Neuronal stem cell (in vitro differentiated cells): Measurements from ENCODE around the gene SH3BP4.

Experiments used
- DNase-seq: peaks from one replicate; pipeline ENCODE4 v3.0.0-alpha.2; 2013; ENCODE audit warnings: low spot score
- H2AFZ ChIP-seq: one replicate; pipeline ENCODE4 v1.6.1; 2013; ENCODE audit warnings: mild to moderate bottlenecking, low read length, inconsistent platforms
- H2AK5ac ChIP-seq: 2 replicates; pipeline ENCODE4 v1.6.1; 2013; ENCODE audit warnings: low read depth, mild to moderate bottlenecking, inconsistent platforms, low read length, moderate library complexity, mixed read lengths
- H2BK120ac ChIP-seq: 2 replicates; pipeline ENCODE4 v1.6.1; 2013; ENCODE audit warnings: low read depth, mild to moderate bottlenecking, inconsistent platforms, low read length, moderate library complexity, mixed read lengths
- H2BK12ac ChIP-seq: one replicate; pipeline ENCODE4 v1.6.1; 2013; ENCODE audit warnings: low read length, inconsistent platforms
- H2BK15ac ChIP-seq: 2 replicates; pipeline ENCODE4 v1.6.1; 2013; ENCODE audit warnings: mild to moderate bottlenecking, low read length, inconsistent platforms, mixed read lengths
- H2BK5ac ChIP-seq: one replicate; pipeline ENCODE4 v1.6.1; 2013; ENCODE audit warnings: inconsistent platforms, mild to moderate bottlenecking, low read length, moderate library complexity
- H3K14ac ChIP-seq: one replicate; pipeline ENCODE4 v1.6.1; 2013; ENCODE audit warnings: low read length, inconsistent platforms
- H3K18ac ChIP-seq: 2 replicates; pipeline ENCODE4 v1.6.1; 2013; ENCODE audit warnings: low read length, inconsistent platforms
- H3K23ac ChIP-seq: 2 replicates; pipeline ENCODE4 v1.6.1; 2013; ENCODE audit warnings: low read depth, mild to moderate bottlenecking, mixed read lengths, low read length, inconsistent platforms; ENCODE audit not compliant: poor library complexity
- H3K27ac ChIP-seq: replicated peaks from 3 replicates; pipeline ENCODE4 v1.5.1; 2013; ENCODE audit warnings: low read length, inconsistent platforms
- H3K27me3 ChIP-seq, 3 experiments: 2 replicates each; pipeline ENCODE4 v1.6.1; 2013; ENCODE audit warnings: low read length in 3 of 3, mild to moderate bottlenecking in 2 of 3, inconsistent platforms in 1 of 3, low read depth in 1 of 3, mixed read lengths in 1 of 3, moderate library complexity in 1 of 3; ENCODE audit not compliant: control insufficient read depth in 3 of 3, insufficient read depth in 3 of 3
- H3K36me3 ChIP-seq, 2 donors: replicated peaks in 1 of 2; 2 replicates each; pipeline ENCODE4 v1.6.1; 2013; ENCODE audit warnings: low read length in 2 of 2; ENCODE audit not compliant: control insufficient read depth in 2 of 2, insufficient read depth in 2 of 2
- H3K4ac ChIP-seq: 2 replicates; pipeline ENCODE4 v1.6.1; 2013; ENCODE audit warnings: inconsistent platforms, mild to moderate bottlenecking, low read length, moderate library complexity
- H3K4me1 ChIP-seq, 2 donors: 1 replicate in 1 of 2; 2 replicates in 1 of 2; pipeline ENCODE4 v1.6.1; 2013; ENCODE audit warnings: low read length in 2 of 2, low read depth in 1 of 2; ENCODE audit not compliant: control insufficient read depth in 2 of 2, insufficient read depth in 1 of 2
- H3K4me2 ChIP-seq: one replicate; pipeline ENCODE4 v1.6.1; 2013; ENCODE audit warnings: mild to moderate bottlenecking, low read length, inconsistent platforms; ENCODE audit not compliant: insufficient read depth, poor library complexity, severe bottlenecking
- H3K4me3 ChIP-seq, 2 donors: 2 replicates each; pipeline ENCODE4 v1.5.1; 2013; ENCODE audit warnings: low read length in 2 of 2, mild to moderate bottlenecking in 2 of 2, inconsistent platforms in 1 of 2, moderate library complexity in 1 of 2
- H3K79me1 ChIP-seq: one replicate; pipeline ENCODE4 v1.6.1; 2013; ENCODE audit warnings: low read depth, mild to moderate bottlenecking, inconsistent platforms, low read length, moderate library complexity
- H3K9ac ChIP-seq: one replicate; pipeline ENCODE4 v1.6.1; 2013; ENCODE audit warnings: mild to moderate bottlenecking, low read depth, low read length, inconsistent platforms; ENCODE audit not compliant: poor library complexity
- H3K9me3 ChIP-seq, 2 donors: replicated peaks in 1 of 2; 2 replicates each; pipeline versions ENCODE3 to v1.6.1; 2013; ENCODE audit warnings: low read length in 2 of 2, mild to moderate bottlenecking in 2 of 2, inconsistent platforms in 1 of 2, low read depth in 1 of 2, mixed read lengths in 1 of 2, moderate library complexity in 1 of 2; ENCODE audit not compliant: control insufficient read depth in 2 of 2, insufficient read depth in 1 of 2
- H4K8ac ChIP-seq: one replicate; pipeline ENCODE4 v1.6.1; 2013; ENCODE audit warnings: low read depth, mild to moderate bottlenecking, inconsistent platforms, low read length, moderate library complexity
- H4K91ac ChIP-seq: one replicate; pipeline ENCODE4 v1.6.1; 2013; ENCODE audit warnings: low read length, low read depth, mild to moderate bottlenecking, inconsistent platforms; ENCODE audit not compliant: poor library complexity
- WGBS, 2 donors: extraction: QIAGEN DNeasy Blood & Tissue Kit; methylation state at CpG; one replicate each; pipeline ENCODE4 v1.1.7; 2013; ENCODE audit warnings: missing lambda C conversion rate in 2 of 2, mixed read lengths in 1 of 2; ENCODE audit not compliant: insufficient read length in 2 of 2, insufficient replicate concordance in 1 of 2; ENCODE audit errors: extremely low coverage in 2 of 2; 5-methylcytosine and 5-hydroxymethylcytosine counted together

Gene SH3BP4

GRCh38 chr2:234981197-234982095, 29.6 kb downstream of the SH3BP4 start:
- Histone ChIP-seq H2BK5ac (no peak overlapping the region), H3K4me3 (no peak overlapping the region), H2AK5ac (no peak overlapping the region), H3K9me3 (peaks cover 8 to 20% of the 10 kb centered on the region in 2 donors), H2AFZ (no peak overlapping the region), H3K27ac (peak overlapping the region; percentile 71), H2BK12ac (no peak overlapping the region), H3K4me1 (peaks cover 19 to 30% of the 10 kb centered on the region in 2 donors), H3K23ac (no peak overlapping the region), H3K9ac (peak overlapping the region; percentile 71), H2BK15ac (no peak overlapping the region), H3K36me3 (peaks cover 4 to 56% of the 10 kb centered on the region in 2 donors), H3K27me3 (no peaks in the 10 kb centered on the region), H2BK120ac (peak overlapping the region; percentile 7), H3K14ac (no peak overlapping the region), H3K18ac (peak overlapping the region; percentile 58), H3K4ac (no peak overlapping the region), H3K4me2 (no peak overlapping the region), H4K8ac (no peak overlapping the region), H3K79me1 (peaks cover 21% of the 10 kb centered on the region), H4K91ac (no peak overlapping the region)
- no CpG with 5 or more reads among the region's 26 CpGs for WGBS, 2 donors
- peak; percentile 54 for DNase-seq

- peaks cover 8 to 26% of the 10 kb centered on the region in 2 donors for H3K9me3 ChIP-seq
- no peak overlapping the region for H3K4me2 ChIP-seq
- H3K36me3 ChIP-seq: peaks cover 3 to 54% of the 10 kb centered on the region in 2 donors
- DNase-seq: no peak
- no peak overlapping the region for H4K91ac ChIP-seq
- H2BK12ac ChIP-seq: no peak overlapping the region
- peaks cover 19% of the 10 kb centered on the region for H3K79me1 ChIP-seq
- H3K23ac ChIP-seq: peak overlapping the region; percentile 46
- no peaks in the 10 kb centered on the region for H3K27me3 ChIP-seq
- no peak overlapping the region for H2BK15ac ChIP-seq
- peaks cover 19 to 30% of the 10 kb centered on the region in 2 donors for H3K4me1 ChIP-seq
- H3K14ac ChIP-seq: no peak overlapping the region
- peak overlapping the region; percentile 84 for H3K18ac ChIP-seq
- peak overlapping the region; percentile 37 for H2AK5ac ChIP-seq
- H2BK120ac ChIP-seq: peak overlapping the region; percentile 7
- H3K4me3 ChIP-seq: no peak overlapping the region
- H3K27ac ChIP-seq: peak overlapping the region; percentile 71
- H3K4ac ChIP-seq: no peak overlapping the region
- H3K9ac ChIP-seq: peak overlapping the region; percentile 6
- H2BK5ac ChIP-seq: no peak overlapping the region
- no CpG with 5 or more reads among the region's 17 CpGs for WGBS, 2 donors
- no peak overlapping the region for H2AFZ ChIP-seq
- H4K8ac ChIP-seq: no peak overlapping the region
Measured at GRCh38 chr2:234982096-234982834, 30.4 kb downstream of the SH3BP4 start.

DNA sequence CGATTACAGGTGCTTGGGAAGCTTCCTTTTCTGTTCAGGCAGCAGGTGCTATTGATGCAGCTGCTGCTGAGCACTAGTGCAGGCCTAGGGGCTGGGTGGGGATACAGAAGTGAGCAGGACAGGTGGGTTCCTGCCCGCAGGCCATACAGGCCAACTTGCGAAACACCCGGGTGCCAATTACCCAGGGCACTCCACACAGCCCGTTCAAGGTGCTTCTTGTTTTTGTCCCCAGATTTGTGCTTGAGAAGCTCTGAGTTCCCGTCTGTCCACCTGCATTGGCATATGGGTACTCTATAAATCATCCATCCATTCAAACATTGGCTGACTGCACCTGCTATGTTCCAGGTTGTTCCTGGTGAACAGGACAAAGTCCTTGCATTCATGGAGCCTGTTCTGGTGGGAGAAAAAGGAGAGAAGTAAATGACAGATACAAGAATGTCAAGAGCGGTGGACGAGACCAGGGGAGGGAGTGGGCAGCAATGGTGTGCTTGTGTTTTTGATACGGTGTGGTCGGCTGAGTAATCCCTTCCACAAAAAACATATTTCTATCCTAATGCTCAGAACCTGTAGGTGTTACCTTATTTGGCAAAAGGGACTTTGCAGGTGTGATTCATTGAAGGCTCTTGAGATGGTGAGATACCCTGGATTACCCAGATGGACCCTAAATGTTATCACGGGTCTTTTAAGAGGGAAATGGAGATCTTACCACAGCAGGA, 31.4 kb downstream of the SH3BP4 start:
- Histone ChIP-seq H3K9ac (no peak overlapping the region), H3K4ac (no peak overlapping the region), H2AK5ac (peak overlapping the region; percentile 36), H2BK12ac (no peak overlapping the region), H2BK5ac (no peak overlapping the region), H3K4me2 (no peak overlapping the region), H2AFZ (no peak overlapping the region), H3K27me3 (no peaks in the 10 kb centered on the region), H3K9me3 (peaks cover 8 to 33% of the 10 kb centered on the region in 2 donors), H2BK15ac (no peak overlapping the region), H3K18ac (no peak overlapping the region), H4K91ac (no peak overlapping the region), H3K4me3 (no peak overlapping the region), H3K79me1 (peaks cover 21% of the 10 kb centered on the region), H2BK120ac (no peak overlapping the region), H3K14ac (no peak overlapping the region), H3K23ac (no peak overlapping the region), H3K4me1 (peaks cover 19 to 30% of the 10 kb centered on the region in 2 donors), H4K8ac (no peak overlapping the region), H3K36me3 (peaks cover 3 to 54% of the 10 kb centered on the region in 2 donors), H3K27ac (no peak overlapping the region)
- WGBS, 2 donors: no CpG with 5 or more reads among the region's 11 CpGs
- DNase-seq: no peak
